Activated CD4-positive, CD25-positive, alpha-beta regulatory T cell treated with anti-CD3 and anti-CD28 coated beads, Interleukin-2, amount 50 U/mL, for 16 hours (primary cell): Measurements from ENCODE around the gene CRIM1.

Experiments used
- DNase-seq: peaks from one replicate; pipeline ENCODE4 v3.0.0-alpha.2; 2020; ENCODE audit warnings: low read depth, low spot score

The CRIM1 gene

DNA sequence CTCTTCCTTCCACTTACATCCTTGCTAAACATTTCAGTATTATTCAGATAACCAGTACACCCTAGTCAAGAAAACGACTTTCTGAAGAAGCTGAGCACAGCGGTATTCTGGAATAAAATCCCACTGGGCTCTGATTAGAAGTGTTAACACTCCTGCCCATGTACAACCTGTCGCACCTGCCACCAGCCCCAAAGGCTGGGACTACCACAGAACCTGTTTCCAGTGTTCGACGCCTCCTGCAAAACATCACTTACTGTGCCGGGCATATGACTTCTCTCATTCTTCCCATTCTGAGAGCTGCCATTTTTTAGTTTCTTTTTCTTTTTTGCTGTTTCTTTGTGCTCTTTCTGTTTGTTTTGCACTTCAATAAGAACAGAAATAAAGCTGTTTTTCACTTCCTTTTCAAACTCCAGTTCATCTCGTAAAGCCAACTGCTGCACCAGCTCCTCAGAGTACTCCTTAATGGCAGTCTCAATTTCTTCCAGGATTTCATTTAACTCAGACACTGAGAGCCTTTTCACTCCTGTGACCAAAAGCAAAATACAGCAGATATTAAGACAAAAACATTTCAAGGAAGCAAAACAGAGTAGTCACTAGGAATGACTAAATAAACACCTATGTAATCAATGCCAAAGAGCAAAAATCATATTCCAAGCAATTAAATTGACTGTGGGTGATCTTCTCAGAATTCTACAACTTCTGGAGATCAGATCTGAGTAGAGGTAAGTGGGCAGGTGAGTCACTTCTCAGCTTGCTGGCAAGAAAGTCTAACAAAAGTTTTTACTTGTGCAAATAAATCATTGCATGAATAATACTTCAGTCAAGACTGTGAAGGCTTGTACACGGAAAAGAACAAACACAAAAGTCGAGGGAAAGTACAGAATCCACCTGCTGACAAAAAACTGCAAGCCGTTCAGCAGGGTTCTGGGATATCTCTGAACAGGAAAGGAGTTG, 223.0 kb downstream of the CRIM1 start:
- DNase-seq: no peak

DNA sequence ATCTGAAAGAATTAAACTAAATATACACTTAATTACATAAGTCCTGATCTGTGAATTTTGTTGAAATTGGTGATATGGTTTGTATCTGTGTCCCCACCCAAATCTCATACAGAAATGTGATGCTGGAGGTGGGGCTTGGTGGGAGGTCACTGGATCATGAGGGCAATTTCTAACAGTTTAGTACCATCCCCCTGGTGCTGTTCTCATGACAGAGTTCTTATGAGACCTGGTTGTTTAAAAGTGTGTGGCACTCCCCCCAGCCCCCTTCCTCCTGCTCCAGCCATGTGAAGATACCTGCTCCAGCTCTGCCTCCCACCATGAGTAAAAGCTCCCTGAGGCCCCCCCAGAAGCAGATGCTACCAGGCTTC, 223.7 kb downstream of the CRIM1 start:
- no peak for DNase-seq

DNA sequence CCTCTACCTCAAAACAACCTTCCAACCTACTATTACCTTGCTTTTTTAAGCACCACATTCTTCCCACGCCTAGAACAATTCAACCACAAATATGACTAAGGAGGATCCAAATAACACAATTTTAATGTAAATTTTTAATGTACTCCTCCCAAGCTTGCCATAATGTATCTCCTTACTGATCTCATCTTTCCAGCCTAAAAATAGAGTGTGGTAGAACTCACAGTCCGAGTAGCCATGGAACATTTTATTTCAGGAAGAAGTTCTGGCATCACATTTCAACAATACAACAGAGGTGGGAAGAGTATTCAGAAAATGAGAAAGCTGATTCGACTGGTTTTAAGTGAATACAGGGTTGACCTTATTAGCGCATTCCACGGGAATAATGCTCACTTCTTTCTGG, 227.0 kb downstream of the CRIM1 start:
- no peak for DNase-seq

DNA sequence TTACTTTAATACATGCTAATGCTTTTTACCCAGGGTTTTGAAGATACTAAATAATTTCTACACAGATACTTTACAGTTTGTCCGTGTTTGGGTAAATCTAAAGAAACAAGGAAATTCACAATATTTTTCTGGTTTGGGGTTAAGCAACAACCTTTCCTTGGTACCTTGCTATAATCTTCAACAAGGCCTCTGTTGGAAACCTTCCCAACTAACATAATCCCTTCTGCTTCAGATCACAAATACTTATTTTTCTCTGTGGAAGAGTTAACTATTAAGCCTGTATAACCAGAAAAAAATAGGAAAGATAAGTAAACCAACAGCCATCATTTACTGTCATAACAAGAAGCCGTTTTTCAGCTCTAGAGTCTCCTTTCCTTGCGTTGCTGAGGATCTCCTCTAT, 227.4 kb downstream of the CRIM1 start:
- no peak for DNase-seq

DNA sequence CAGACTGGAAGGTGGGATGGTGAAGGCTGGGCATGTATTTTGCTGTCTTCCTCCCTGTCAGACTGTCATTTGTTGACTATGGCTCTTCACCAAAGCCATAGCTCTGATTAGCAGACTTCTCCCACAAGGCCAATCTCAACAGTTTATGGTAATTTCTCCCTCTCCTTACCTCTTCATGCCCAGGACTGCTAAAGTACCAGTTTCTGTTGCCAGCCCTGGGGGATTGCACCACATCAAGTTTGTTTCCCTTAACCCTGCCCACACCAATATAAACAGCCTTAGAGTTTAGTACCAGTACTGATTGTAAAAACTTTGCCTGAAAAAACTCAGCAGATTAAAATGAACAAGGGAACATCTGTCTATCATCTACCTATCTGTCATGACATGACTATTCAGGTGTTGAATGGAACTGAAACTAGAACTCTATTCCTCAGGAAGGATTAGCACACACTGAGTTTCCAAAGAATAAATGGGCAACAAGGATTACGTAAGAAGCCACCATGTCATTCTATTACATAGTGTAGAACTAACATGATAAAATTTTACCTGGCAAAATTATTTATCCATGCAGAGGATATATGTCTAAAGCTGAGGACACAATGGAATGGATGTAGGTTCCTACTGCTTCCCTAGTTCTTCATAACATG, 228.7 kb downstream of the CRIM1 start:
- no peak for DNase-seq

DNA sequence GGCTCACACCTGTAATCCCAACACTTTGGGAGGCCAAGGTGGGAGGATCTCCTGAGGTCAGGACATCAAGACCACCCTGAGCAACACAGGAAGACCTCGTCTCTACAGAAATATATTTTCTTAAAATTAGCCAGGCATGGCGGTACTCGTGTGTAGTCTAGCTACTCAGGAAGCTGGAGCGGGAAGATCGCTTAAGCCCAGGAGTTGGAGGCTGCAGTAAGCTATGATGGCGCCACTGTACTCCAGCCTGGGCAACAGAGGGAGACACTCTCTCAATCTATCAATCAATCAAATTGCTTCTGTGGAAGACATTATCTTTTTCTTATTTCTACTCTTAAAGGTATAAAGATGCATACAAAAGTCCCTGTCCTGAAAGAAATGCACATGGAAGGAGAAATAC, 231.1 kb downstream of the CRIM1 start:
- DNase-seq: no peak

DNA sequence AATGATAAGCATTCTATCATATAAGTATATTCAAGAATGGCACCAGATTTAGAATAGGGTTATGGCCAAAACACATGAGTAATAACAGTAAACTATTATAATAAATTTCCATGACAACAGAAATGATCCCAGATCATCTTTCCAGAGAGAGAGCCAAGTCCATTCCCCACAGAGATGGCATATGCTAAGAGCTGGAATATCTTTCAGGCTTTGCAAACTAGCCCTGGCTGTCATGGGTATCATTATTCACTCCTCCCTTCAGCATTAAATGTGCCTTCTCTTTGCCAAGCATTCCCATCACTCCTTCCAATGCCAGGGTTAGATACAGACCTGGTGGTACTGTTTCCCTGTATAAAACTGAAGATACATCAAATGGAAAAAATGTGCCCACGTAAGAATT, 231.5 kb downstream of the CRIM1 start:
- DNase-seq: no peak

DNA sequence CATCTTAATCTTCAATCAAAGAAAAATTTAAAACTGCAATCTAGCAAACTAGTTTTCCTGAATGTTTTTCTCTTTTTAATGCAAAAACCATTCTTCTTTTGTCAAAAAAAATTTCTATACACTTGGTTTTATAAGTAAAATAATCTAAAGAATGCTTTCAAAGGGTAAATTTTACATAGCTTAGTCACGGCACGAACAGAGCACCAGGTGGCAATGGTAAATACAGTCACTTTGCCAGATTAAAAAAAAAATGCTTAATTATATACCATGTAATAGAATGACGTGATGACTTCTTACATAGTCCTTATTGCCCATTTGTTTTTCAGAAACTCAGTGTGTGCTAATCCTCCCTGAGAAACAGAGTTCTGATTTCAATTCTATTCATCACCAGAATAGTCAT, 232.0 kb downstream of the CRIM1 start:
- DNase-seq: no peak

DNA sequence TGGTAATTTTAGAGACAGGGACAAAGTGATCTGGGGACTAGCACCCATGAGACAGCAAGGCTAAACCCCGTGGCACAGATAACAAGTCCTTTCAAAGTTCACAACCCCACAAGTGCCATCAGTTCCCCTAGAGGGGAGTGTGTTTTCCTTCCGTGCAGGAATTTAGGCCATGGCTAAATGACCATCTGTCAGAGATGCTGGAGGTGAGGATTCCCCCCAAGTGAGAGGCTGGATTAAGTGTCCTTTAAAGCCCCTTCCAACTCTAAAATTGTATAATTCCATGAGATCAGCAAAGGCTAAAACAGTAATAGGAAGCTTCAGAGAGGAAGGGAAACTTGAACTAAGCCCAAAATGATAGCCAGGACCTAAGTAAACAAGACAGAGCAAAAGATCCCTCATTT, 233.7 kb downstream of the CRIM1 start:
- no peak for DNase-seq

DNA sequence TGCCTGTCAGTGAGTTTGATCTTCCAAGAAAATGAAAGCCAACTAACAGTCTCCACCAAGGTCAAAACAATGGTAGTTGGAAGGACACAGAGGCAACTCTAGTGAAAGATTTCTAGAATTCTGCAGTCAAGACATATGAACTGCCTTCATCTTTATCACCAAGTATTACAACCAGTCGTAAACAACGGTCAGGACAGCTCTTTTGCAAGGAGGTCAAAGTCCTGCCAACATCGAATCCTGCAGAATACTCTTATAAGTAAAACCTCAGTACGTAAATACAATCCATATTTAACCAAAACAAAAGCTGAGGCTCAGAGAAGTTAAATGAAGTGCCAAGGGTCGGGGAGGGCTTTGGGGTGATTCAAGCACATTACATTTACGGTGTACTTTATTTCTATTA, 239.3 kb downstream of the CRIM1 start:
- no peak for DNase-seq

DNA sequence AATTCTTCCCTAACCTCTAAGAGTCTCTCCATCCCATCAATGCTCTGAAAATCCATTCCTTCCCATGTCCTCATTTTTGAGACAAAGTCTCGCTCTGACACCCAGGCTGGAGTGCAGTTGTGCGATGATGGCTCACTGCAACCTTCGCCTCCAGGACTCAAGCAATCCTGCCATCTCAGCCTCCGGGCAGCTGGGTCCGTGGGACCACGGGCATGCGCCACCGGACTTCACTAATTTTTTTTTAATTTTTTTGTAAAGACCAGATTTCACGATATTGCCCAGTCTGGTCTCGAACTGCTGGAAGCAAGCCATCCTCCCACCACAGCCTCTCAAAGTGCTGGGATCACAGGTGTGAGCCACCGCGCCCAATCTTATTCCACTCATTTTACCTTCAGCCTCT, 240.8 kb downstream of the CRIM1 start:
- no peak for DNase-seq

DNA sequence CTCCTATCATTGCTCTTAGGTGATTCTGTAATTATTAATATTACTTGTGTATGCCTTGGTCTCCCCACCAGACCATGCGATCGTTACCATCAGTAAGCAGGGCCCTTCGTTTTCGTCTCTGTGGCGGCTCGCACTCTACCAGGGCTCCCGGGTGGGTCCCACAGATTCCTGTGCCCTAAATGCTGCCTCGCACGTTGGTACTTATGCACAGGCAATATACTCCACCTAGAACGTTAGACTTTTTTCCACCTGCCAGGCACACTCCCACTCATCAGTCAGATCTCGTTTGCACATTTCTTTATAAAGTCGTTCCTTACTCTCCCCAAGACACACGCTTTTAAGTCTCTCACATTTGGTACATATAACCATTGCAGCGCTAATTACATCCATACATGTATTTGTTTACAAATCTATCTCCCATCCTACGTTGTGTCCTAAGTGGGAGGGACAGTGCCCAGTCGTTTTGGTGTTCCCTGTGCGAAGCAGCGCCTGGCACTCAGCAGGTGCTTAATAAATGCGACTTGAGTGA, 241.5 kb downstream of the CRIM1 start:
- DNase-seq: no peak

DNA sequence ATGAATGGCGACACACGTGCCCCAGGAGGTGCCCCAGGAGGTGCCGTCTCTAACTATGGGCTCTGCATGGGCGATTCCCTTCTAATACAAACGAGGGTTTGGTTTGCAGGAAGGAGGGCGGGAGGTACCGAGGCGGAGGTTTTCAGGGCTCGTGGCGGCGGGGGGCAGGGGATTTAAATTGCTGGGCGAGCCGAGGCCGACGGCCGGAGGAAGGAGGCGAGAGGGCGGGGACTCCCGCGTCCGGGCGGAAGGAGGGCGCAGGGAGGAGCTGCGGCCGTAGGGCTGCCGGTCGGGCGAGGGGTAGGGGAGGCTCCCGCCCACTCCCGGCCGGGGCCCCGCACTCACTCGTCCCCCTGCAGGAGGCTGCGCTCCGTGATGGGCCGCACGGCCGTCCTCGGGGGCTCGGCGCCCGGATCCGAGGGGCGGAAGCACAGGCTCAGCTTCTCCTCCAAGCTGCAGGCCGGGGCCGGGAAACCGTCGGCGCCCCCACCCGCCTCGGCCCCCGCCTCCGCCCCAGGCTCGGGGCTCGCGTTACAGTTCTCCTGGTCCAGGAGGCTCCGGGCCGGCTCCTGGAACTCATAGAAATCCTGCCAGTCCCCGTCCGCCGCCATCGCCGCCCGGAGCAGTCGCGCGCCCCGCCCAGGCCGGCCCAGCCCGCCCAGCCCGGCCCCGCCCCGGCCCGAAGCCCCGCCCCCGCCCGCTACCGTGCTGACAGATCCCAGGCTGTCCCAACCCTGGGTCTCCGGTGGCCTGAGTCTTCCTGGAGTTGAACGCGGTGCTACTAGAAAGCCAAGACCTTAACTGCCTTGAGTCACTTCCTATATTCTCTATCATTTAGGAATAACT, 242.2 kb downstream of the CRIM1 start, which contains the start of gene FEZ2:
TSS of gene FEZ2 (minus strand) at position 637 of the 846 bp plus-strand sequence. CDS start at position 611, 26 bp downstream.
- peak; percentile 21 for DNase-seq
